ENCODE results near the gene LCMT1.
"Not testable (repeated sequence)": the region's sequence is repeated elsewhere in the genome, so short reads cannot be mapped to it uniquely, and the experiment has no call there.

The LCMT1 gene

DNA sequence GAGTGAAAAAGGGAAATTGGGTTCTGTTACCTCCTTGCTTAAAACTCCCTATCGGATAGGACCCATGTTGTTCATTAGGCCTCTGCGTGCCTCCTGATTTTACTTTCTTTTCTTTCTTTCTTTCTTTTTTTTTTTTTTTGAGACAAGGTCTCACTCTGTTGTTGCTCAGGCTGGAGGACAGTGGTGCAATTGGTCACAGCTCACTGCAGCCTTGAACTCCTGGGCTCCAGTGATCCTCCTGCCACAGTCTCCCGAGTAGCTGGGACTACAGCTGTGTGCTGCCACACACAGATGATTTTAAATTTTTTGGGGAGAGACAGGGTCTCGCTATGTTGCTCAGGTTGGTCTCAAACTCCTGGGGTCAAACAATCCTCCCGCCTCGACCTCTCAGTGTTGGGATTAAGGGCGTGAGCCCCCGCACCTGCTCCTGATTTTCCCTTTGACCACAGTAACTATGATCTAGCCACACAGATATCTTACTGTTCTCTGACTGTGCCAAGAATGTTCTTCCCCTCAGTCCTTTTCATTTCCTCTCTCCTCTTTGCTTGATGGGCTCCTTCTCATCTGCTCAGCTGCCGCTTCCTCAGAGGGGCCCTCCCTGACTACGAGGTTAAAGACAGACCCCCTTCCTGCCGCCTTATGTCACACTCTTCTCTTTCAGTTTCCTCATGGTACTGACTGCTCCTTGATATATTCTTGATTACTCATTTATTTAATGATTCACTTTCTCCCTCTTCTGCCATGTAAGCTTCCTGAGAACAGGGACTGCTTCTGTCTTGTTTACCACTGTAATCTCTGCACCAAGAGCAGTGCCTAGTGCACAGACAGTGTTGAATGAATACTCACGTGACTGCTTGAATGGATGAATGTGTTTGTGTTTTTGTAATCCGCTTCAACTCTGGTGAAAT lies 44.3 kb downstream of the LCMT1 start:
- H3K27ac ChIP-seq: no peak overlapping the region
- TF ChIP-seq, protein P1, sequence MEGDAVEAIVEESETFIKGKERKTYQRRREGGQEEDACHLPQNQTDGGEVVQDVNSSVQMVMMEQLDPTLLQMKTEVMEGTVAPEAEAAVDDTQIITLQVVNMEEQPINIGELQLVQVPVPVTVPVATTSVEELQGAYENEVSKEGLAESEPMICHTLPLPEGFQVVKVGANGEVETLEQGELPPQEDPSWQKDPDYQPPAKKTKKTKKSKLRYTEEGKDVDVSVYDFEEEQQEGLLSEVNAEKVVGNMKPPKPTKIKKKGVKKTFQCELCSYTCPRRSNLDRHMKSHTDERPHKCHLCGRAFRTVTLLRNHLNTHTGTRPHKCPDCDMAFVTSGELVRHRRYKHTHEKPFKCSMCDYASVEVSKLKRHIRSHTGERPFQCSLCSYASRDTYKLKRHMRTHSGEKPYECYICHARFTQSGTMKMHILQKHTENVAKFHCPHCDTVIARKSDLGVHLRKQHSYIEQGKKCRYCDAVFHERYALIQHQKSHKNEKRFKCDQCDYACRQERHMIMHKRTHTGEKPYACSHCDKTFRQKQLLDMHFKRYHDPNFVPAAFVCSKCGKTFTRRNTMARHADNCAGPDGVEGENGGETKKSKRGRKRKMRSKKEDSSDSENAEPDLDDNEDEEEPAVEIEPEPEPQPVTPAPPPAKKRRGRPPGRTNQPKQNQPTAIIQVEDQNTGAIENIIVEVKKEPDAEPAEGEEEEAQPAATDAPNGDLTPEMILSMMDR (conservative IDR thresholded peaks at IDR 0.05): no peak
- TF ChIP-seq ZFX (IDR thresholded peaks at IDR 0.05): no peak

DNA sequence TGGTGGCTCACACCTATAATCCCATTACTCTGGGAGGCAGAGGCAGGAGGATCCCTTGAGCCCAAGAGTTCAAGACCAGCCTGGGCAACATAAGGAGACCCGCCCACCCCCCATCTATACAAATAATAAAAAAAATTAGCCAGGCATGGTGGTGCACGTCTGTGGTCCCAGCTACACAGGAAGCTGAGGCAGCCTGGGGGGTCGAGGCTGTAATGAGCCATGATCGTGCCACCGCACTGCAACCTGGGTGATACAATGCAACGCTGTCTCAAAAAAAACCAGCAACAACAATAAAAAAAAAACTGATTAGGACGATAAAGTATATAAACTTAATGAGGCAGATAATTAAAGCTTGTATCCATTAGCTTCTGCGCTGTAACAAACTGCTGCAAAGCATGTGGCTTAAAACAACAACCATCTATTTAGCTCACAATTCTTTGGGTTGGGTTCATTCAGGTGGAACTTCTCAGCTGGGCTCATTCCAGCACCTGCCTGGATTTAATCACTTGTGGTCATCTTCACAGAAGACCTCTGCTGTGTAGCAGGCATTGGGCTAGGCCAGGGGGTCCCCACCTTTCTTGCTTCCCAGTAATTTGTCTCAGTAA lies 45.8 kb downstream of the LCMT1 start:
- TF ChIP-seq, protein P1 (conservative IDR thresholded peaks at IDR 0.05): no peak
- no peak for TF ChIP-seq ZFX (IDR thresholded peaks at IDR 0.05)
- H3K27ac ChIP-seq: no peak overlapping the region

DNA sequence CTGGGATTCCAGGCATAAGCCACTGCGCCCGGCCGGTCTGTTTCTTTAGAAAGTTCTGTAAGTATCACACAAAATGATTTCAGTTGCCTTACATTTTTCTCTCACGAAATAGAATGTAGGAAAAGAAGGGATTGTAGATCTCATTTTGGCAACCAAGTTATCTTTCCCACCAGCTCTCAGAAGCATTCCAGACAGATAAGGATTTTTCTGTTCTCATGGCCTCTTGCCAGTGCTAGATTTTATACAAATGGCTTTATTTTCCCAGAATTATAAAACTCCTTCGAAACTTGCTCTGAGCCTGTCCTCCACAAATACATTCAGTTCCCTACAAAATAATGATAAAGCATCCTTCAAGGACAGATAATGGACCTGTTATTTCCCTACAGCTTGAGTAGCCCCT lies 46.9 kb downstream of the LCMT1 start:
- TF ChIP-seq, protein P1 (conservative IDR thresholded peaks at IDR 0.05): no peak
- TF ChIP-seq ZFX (IDR thresholded peaks at IDR 0.05): no peak
- no peak overlapping the region for H3K27ac ChIP-seq

DNA sequence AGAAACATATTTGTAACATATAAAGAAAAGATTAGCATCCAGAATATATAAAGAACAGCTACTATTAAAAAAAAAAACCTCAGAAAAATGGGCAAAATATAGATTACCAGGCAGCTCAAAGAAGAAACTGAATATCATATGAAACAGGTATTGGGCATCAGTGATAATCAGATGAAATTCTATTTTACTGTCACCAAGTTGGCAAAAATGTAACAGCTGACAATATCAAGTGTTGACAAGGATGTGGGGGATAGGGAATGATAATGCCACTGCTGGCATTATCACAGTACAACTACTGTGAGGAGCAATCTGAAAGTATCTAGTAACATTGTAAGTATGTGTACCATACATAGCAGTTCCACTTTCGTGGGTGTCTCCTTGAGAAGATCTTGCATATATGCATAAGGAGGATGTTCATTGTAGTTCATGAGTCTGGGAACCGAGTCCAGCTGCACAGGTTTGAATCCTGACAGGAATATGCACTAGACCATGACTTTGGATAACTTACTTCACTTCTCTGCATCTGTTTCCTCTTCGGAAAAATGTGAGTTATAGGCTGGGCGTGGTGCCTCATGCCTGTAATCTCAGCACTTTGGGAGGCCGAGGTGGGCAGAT lies 50.3 kb downstream of the LCMT1 start:
- H3K27ac ChIP-seq: no peak overlapping the region
- TF ChIP-seq ZFX (IDR thresholded peaks at IDR 0.05): no peak
- TF ChIP-seq, protein P1 (conservative IDR thresholded peaks at IDR 0.05): no peak

DNA sequence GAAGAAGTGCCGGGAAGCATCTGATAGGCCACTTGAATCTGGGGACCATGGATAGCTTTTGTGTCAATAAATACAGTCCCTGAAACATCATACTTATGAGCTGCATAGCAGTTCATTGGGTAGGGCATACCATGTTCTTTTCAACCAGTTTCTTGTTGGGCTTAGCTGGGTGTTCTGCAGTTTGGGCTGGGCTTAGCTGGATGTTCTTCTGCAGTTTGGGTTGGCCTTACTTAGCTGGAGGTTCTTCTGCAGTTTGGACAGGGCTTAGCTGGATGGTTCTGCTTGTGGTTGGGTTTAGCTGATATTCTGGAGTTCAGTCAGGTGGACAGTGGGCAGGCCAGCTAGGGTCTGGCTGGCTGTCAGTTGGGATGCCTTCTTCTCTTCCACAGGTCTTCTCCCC lies 52.1 kb downstream of the LCMT1 start:
- TF ChIP-seq, protein P1 (conservative IDR thresholded peaks at IDR 0.05): no peak
- TF ChIP-seq ZFX (IDR thresholded peaks at IDR 0.05): no peak
- H3K27ac ChIP-seq: no peak overlapping the region

DNA sequence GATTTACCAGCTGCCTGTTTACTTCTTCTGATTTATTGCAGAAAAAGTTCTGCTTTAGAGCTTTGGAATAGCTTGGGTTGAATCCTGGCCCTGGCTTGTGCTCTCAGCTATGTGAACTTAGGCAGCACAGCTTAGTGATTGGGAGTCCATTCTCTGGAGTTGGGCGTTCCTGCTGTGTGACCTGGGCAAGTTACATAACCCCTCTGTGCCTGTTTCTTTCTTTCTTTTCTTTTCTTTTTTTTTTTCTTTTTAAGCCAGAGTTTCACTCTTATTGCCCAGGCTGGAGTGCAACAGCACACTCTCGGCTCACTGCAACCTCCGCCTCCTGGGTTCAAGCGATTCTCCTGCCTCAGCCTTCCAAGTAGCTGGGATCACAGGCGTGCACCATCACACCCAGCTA lies 53.7 kb downstream of the LCMT1 start:
- H3K27ac ChIP-seq: no peak overlapping the region
- TF ChIP-seq, protein P1 (conservative IDR thresholded peaks at IDR 0.05): no peak
- TF ChIP-seq ZFX (IDR thresholded peaks at IDR 0.05): no peak

DNA sequence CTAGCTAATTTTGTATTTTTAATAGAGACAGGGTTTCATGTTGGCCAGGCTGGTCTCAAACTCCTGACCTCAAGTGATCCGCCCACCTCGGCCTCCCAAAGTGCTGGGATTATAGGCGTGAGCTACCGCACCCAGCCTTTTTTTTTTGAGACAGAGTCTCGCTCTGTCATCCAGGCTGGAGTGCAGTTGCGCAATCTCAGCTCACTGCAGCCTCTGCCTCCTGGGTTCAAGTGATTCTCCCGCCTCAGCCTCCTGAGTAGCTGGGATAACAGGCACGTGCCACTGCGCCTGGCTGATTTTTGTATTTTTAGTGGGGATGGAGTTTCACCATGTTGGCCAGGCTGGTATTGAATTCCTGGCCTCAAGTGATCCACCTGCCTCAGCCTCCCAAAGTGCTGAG lies 56.4 kb downstream of the LCMT1 start:
- not testable (repeated sequence) for H3K27ac ChIP-seq
